GM23338 (cell line): Measurements from ENCODE around the gene CBY3.
"Not testable (repeated sequence)": the region's sequence is repeated elsewhere in the genome, so short reads cannot be mapped to it uniquely, and the experiment has no call there.

ENCODE experiments used
- CREB1 ChIP-seq: fragments of 250-450 bp; sonication (Bioruptor Pico); IDR thresholded peaks from 2 replicates; pipeline ENCODE4 v1.5.0; 2020; ENCODE audit warnings: low read depth, mild to moderate bottlenecking, moderate library complexity
- EZH2 ChIP-seq: fragments of 200-600 bp; sonication (generic); IDR thresholded peaks from one replicate; pipeline ENCODE4 v1.8.0; 2017; ENCODE audit warnings: antibody characterized with exemption, mild to moderate bottlenecking, low read depth; ENCODE audit not compliant: unreplicated experiment
- EZH2phosphoT487 ChIP-seq: fragments of 200-600 bp; sonication (generic); IDR thresholded peaks from one replicate; pipeline ENCODE4 v1.8.1; 2018; ENCODE audit warnings: antibody characterized with exemption; ENCODE audit not compliant: unreplicated experiment
- NANOG ChIP-seq: IDR thresholded peaks from 2 replicates; pipeline ENCODE4 v1.6.1; 2016; ENCODE audit warnings: antibody characterized with exemption, borderline replicate concordance
- POLR2AphosphoS5 ChIP-seq: IDR thresholded peaks from 2 replicates; pipeline ENCODE4 v1.6.1; 2016; ENCODE audit warnings: antibody characterized with exemption, low read depth
- ZNF114 ChIP-seq: fragments of 250-450 bp; sonication (Bioruptor Pico); IDR thresholded peaks from 2 replicates; pipeline ENCODE4 v1.5.0; 2020; ENCODE audit warnings: mild to moderate bottlenecking, moderate library complexity
- TF ChIP-seq, protein P1 (sequence below), 2 experiments: fragments of 200-600 bp in 1 of 2; sonication (generic) in 1 of 2; conservative IDR thresholded peaks; 2 replicates each; pipeline versions ENCODE4 v1.5.1 to v1.6.1; 2016 to 2017; ENCODE audit warnings: antibody characterized with exemption in 2 of 2, low read depth in 2 of 2, mild to moderate bottlenecking in 2 of 2, moderate library complexity in 1 of 2
- TF ChIP-seq, protein P2 (sequence below): IDR thresholded peaks from one replicate; pipeline ENCODE4 v1.6.1; 2018; ENCODE audit warnings: antibody characterized with exemption; ENCODE audit not compliant: unreplicated experiment
- TF ChIP-seq, protein P3 (sequence below): fragments of 250-450 bp; sonication (Bioruptor Pico); IDR thresholded peaks from 2 replicates; pipeline ENCODE4 v1.5.0; 2020; ENCODE audit warnings: mild to moderate bottlenecking, moderate library complexity
- TF ChIP-seq, protein P4 (sequence below): IDR thresholded peaks from 2 replicates; pipeline ENCODE4 v1.6.1; 2016; ENCODE audit warnings: antibody characterized with exemption

DNA sequence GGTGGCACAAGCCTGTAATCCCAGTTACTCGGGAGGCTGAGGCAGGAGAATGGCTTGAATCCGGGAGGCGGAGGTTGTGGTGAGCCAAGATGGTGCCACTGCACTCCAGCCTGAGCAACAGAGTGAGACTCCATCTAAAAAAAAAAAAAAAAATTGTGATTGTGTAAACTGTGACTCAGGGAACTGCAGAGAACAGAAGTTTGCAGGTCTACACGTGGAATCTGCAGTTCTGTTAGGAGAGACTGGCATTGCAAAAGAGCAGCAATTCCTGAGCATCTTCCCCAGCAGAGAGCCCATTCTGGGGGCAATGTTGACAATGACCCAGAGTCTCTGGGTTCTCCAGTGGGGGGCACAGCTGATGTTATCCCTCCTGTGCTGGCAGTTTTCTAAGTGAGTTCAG is 39.1 kb downstream of the CBY3 start:
- TF ChIP-seq, protein P1, sequence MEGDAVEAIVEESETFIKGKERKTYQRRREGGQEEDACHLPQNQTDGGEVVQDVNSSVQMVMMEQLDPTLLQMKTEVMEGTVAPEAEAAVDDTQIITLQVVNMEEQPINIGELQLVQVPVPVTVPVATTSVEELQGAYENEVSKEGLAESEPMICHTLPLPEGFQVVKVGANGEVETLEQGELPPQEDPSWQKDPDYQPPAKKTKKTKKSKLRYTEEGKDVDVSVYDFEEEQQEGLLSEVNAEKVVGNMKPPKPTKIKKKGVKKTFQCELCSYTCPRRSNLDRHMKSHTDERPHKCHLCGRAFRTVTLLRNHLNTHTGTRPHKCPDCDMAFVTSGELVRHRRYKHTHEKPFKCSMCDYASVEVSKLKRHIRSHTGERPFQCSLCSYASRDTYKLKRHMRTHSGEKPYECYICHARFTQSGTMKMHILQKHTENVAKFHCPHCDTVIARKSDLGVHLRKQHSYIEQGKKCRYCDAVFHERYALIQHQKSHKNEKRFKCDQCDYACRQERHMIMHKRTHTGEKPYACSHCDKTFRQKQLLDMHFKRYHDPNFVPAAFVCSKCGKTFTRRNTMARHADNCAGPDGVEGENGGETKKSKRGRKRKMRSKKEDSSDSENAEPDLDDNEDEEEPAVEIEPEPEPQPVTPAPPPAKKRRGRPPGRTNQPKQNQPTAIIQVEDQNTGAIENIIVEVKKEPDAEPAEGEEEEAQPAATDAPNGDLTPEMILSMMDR (conservative IDR thresholded peaks at IDR 0.05; ENCODE audit: low read depth in 2 of 2): not testable (repeated sequence)
- TF ChIP-seq EZH2; POLR2AphosphoS5; ZNF114 (CRISPR knock-in tag); NANOG; CREB1 (CRISPR knock-in tag); EZH2phosphoT487: not testable (repeated sequence)
- TF ChIP-seq, protein P2, sequence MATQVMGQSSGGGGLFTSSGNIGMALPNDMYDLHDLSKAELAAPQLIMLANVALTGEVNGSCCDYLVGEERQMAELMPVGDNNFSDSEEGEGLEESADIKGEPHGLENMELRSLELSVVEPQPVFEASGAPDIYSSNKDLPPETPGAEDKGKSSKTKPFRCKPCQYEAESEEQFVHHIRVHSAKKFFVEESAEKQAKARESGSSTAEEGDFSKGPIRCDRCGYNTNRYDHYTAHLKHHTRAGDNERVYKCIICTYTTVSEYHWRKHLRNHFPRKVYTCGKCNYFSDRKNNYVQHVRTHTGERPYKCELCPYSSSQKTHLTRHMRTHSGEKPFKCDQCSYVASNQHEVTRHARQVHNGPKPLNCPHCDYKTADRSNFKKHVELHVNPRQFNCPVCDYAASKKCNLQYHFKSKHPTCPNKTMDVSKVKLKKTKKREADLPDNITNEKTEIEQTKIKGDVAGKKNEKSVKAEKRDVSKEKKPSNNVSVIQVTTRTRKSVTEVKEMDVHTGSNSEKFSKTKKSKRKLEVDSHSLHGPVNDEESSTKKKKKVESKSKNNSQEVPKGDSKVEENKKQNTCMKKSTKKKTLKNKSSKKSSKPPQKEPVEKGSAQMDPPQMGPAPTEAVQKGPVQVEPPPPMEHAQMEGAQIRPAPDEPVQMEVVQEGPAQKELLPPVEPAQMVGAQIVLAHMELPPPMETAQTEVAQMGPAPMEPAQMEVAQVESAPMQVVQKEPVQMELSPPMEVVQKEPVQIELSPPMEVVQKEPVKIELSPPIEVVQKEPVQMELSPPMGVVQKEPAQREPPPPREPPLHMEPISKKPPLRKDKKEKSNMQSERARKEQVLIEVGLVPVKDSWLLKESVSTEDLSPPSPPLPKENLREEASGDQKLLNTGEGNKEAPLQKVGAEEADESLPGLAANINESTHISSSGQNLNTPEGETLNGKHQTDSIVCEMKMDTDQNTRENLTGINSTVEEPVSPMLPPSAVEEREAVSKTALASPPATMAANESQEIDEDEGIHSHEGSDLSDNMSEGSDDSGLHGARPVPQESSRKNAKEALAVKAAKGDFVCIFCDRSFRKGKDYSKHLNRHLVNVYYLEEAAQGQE: not testable (repeated sequence)
- TF ChIP-seq, protein P3, sequence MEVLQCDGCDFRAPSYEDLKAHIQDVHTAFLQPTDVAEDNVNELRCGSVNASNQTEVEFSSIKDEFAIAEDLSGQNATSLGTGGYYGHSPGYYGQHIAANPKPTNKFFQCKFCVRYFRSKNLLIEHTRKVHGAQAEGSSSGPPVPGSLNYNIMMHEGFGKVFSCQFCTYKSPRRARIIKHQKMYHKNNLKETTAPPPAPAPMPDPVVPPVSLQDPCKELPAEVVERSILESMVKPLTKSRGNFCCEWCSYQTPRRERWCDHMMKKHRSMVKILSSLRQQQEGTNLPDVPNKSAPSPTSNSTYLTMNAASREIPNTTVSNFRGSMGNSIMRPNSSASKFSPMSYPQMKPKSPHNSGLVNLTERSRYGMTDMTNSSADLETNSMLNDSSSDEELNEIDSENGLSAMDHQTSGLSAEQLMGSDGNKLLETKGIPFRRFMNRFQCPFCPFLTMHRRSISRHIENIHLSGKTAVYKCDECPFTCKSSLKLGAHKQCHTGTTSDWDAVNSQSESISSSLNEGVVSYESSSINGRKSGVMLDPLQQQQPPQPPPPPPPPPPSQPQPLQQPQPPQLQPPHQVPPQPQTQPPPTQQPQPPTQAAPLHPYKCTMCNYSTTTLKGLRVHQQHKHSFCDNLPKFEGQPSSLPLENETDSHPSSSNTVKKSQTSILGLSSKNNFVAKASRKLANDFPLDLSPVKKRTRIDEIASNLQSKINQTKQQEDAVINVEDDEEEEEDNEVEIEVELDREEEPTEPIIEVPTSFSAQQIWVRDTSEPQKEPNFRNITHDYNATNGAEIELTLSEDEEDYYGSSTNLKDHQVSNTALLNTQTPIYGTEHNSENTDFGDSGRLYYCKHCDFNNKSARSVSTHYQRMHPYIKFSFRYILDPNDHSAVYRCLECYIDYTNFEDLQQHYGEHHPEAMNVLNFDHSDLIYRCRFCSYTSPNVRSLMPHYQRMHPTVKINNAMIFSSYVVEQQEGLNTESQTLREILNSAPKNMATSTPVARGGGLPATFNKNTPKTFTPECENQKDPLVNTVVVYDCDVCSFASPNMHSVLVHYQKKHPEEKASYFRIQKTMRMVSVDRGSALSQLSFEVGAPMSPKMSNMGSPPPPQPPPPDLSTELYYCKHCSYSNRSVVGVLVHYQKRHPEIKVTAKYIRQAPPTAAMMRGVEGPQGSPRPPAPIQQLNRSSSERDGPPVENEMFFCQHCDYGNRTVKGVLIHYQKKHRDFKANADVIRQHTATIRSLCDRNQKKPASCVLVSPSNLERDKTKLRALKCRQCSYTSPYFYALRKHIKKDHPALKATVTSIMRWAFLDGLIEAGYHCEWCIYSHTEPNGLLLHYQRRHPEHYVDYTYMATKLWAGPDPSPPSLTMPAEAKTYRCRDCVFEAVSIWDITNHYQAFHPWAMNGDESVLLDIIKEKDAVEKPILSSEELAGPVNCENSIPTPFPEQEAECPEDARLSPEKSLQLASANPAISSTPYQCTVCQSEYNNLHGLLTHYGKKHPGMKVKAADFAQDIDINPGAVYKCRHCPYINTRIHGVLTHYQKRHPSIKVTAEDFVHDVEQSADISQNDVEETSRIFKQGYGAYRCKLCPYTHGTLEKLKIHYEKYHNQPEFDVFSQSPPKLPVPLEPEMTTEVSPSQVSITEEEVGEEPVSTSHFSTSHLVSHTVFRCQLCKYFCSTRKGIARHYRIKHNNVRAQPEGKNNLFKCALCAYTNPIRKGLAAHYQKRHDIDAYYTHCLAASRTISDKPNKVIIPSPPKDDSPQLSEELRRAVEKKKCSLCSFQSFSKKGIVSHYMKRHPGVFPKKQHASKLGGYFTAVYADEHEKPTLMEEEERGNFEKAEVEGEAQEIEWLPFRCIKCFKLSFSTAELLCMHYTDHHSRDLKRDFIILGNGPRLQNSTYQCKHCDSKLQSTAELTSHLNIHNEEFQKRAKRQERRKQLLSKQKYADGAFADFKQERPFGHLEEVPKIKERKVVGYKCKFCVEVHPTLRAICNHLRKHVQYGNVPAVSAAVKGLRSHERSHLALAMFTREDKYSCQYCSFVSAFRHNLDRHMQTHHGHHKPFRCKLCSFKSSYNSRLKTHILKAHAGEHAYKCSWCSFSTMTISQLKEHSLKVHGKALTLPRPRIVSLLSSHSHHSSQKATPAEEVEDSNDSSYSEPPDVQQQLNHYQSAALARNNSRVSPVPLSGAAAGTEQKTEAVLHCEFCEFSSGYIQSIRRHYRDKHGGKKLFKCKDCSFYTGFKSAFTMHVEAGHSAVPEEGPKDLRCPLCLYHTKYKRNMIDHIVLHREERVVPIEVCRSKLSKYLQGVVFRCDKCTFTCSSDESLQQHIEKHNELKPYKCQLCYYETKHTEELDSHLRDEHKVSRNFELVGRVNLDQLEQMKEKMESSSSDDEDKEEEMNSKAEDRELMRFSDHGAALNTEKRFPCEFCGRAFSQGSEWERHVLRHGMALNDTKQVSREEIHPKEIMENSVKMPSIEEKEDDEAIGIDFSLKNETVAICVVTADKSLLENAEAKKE (CRISPR knock-in tag): not testable (repeated sequence)
- TF ChIP-seq, protein P4, sequence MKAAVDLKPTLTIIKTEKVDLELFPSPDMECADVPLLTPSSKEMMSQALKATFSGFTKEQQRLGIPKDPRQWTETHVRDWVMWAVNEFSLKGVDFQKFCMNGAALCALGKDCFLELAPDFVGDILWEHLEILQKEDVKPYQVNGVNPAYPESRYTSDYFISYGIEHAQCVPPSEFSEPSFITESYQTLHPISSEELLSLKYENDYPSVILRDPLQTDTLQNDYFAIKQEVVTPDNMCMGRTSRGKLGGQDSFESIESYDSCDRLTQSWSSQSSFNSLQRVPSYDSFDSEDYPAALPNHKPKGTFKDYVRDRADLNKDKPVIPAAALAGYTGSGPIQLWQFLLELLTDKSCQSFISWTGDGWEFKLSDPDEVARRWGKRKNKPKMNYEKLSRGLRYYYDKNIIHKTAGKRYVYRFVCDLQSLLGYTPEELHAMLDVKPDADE: not testable (repeated sequence)
